SK-N-SH treated with all-trans-retinoic acid at 6 μM for 48 hours (cell line): ENCODE data around the gene FAM163A.

Experiments
- ATAC-seq: fragments of 200-7000 bp; cut with Tn5 transposase; 3 replicates; pipeline ENCODE4 v1.9.1; 2020; ENCODE audit warnings: mild to moderate bottlenecking, moderate library complexity
- ARNTL ChIP-seq: fragments of 450-650 bp; formaldehyde crosslinking; IDR thresholded peaks from 2 replicates; pipeline ENCODE4 v1.5.0; 2020; ENCODE audit warnings: low read depth, mild to moderate bottlenecking, moderate library complexity, borderline replicate concordance
- BACH2 ChIP-seq: fragments of 250-450 bp; sonication (Bioruptor Pico); IDR thresholded peaks from 2 replicates; pipeline ENCODE4 v1.9.0; 2021; ENCODE audit warnings: mild to moderate bottlenecking, borderline replicate concordance
- CSDC2 ChIP-seq: fragments of 250-450 bp; sonication (Bioruptor Pico); IDR thresholded peaks from 2 replicates; pipeline ENCODE4 v1.5.0; 2020; ENCODE audit warnings: mild to moderate bottlenecking, moderate library complexity
- ESRRG ChIP-seq: fragments of 250-450 bp; sonication (Bioruptor Pico); IDR thresholded peaks from 2 replicates; pipeline ENCODE4 v1.6.1; 2021; ENCODE audit warnings: mild to moderate bottlenecking
- GLIS3 ChIP-seq: fragments of 250-450 bp; sonication (Bioruptor Pico); IDR thresholded peaks from 2 replicates; pipeline ENCODE4 v1.5.0; 2020; ENCODE audit warnings: mild to moderate bottlenecking, moderate library complexity
- ISL1 ChIP-seq: fragments of 250-450 bp; sonication (Bioruptor Pico); IDR thresholded peaks from 2 replicates; pipeline ENCODE4 v2.1.2; 2022; ENCODE audit warnings: mild to moderate bottlenecking, moderate library complexity
- OSR1 ChIP-seq: fragments of 250-450 bp; sonication (Bioruptor Pico); IDR thresholded peaks from 2 replicates; pipeline ENCODE4 v1.8.0; 2022; ENCODE audit warnings: moderate library complexity, mild to moderate bottlenecking, inconsistent platforms
- PPARA ChIP-seq: fragments of 250-450 bp; sonication (Bioruptor Pico); IDR thresholded peaks from 2 replicates; pipeline ENCODE4 v1.5.0; 2020; ENCODE audit warnings: mild to moderate bottlenecking, borderline replicate concordance
- RARB ChIP-seq: fragments of 250-450 bp; sonication (Bioruptor Pico); IDR thresholded peaks from 2 replicates; pipeline ENCODE4 v1.8.0; 2021; ENCODE audit warnings: mild to moderate bottlenecking, moderate library complexity
- SNAI2 ChIP-seq: fragments of 250-450 bp; sonication (Bioruptor Pico); IDR thresholded peaks from 2 replicates; pipeline ENCODE4 v1.5.0; 2020; ENCODE audit warnings: mild to moderate bottlenecking, moderate library complexity
- TCF4 ChIP-seq: fragments of 250-450 bp; sonication (Bioruptor Pico); IDR thresholded peaks from 2 replicates; pipeline ENCODE4 v1.8.0; 2021; ENCODE audit warnings: mild to moderate bottlenecking, moderate library complexity, borderline replicate concordance
- TOX ChIP-seq: fragments of 250-450 bp; sonication (Bioruptor Pico); IDR thresholded peaks from 2 replicates; pipeline ENCODE4 v1.8.0; 2021; ENCODE audit warnings: mild to moderate bottlenecking, moderate library complexity, borderline replicate concordance
- ZC3H10 ChIP-seq: fragments of 250-450 bp; sonication (Bioruptor Pico); IDR thresholded peaks from 2 replicates; pipeline ENCODE4 v1.5.1; 2021; ENCODE audit warnings: mild to moderate bottlenecking, moderate library complexity
- ZFP3 ChIP-seq: fragments of 250-450 bp; sonication (Bioruptor Pico); IDR thresholded peaks from 2 replicates; pipeline ENCODE4 v1.5.0; 2020; ENCODE audit warnings: mild to moderate bottlenecking, moderate library complexity
- ZFP30 ChIP-seq: fragments of 450-650 bp; formaldehyde crosslinking; IDR thresholded peaks from 2 replicates; pipeline ENCODE4 v1.5.0; 2022; ENCODE audit warnings: mild to moderate bottlenecking, moderate library complexity
- ZNF565 ChIP-seq: fragments of 450-650 bp; formaldehyde crosslinking; conservative IDR thresholded peaks from 2 replicates; pipeline ENCODE4 v1.5.0; 2020; ENCODE audit warnings: low read depth, mild to moderate bottlenecking, moderate library complexity
- ZNF70 ChIP-seq: fragments of 450-650 bp; formaldehyde crosslinking; IDR thresholded peaks from 2 replicates; pipeline ENCODE4 v1.5.0; 2020; ENCODE audit warnings: mild to moderate bottlenecking, moderate library complexity
- ZNF8 ChIP-seq: fragments of 450-650 bp; formaldehyde crosslinking; IDR thresholded peaks from 2 replicates; pipeline ENCODE4 v1.5.0; 2020; ENCODE audit warnings: mild to moderate bottlenecking, moderate library complexity
- TF ChIP-seq, protein P1 (sequence below): fragments of 250-450 bp; sonication (Bioruptor Pico); IDR thresholded peaks from 2 replicates; pipeline ENCODE4 v1.5.1; 2021; ENCODE audit warnings: mild to moderate bottlenecking, moderate library complexity
- TF ChIP-seq, protein P2 (sequence below): fragments of 250-450 bp; sonication (Bioruptor Pico); IDR thresholded peaks from 2 replicates; pipeline ENCODE4 v1.8.0; 2020; ENCODE audit warnings: mild to moderate bottlenecking, moderate library complexity, borderline replicate concordance
- TF ChIP-seq, protein P3 (sequence below): fragments of 250-450 bp; sonication (Bioruptor Pico); IDR thresholded peaks from 2 replicates; pipeline ENCODE4 v1.8.0; 2021; ENCODE audit warnings: low read depth, mild to moderate bottlenecking, moderate library complexity, borderline replicate concordance
- TF ChIP-seq, protein P4 (sequence below): fragments of 250-450 bp; sonication (Bioruptor Pico); IDR thresholded peaks from 2 replicates; pipeline ENCODE4 v1.5.0; 2020; ENCODE audit warnings: mild to moderate bottlenecking, moderate library complexity
- TF ChIP-seq, protein P5 (sequence below): fragments of 250-450 bp; sonication (Bioruptor Pico); IDR thresholded peaks from 2 replicates; pipeline ENCODE4 v1.5.1; 2020; ENCODE audit warnings: low read depth, mild to moderate bottlenecking, moderate library complexity

The FAM163A gene

DNA sequence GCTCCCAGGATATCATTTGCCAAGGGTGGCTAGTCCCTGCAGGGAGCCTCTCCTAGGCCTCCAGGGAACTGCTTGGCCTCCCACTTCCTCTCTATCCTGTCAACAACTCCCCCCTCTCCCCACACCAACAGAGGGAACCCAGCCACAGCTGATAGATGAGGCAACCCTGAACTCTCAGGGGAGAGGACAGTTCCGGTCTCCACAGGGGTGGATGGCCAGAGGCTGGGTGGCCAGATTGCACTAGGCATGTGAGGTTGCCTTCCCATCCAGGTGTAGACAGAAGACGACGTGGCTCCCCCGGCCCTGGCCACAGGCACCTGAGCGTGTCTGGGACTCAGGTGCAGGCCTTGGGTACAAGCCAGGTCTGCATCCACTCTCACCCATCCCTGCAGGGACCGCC lies 81.2 kb downstream of the FAM163A start (continued):
- TF ChIP-seq, protein P1, sequence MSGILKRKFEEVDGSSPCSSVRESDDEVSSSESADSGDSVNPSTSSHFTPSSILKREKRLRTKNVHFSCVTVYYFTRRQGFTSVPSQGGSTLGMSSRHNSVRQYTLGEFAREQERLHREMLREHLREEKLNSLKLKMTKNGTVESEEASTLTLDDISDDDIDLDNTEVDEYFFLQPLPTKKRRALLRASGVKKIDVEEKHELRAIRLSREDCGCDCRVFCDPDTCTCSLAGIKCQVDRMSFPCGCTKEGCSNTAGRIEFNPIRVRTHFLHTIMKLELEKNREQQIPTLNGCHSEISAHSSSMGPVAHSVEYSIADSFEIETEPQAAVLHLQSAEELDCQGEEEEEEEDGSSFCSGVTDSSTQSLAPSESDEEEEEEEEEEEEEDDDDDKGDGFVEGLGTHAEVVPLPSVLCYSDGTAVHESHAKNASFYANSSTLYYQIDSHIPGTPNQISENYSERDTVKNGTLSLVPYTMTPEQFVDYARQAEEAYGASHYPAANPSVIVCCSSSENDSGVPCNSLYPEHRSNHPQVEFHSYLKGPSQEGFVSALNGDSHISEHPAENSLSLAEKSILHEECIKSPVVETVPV (CRISPR knock-in tag): no peak
- TF ChIP-seq ZNF8 (CRISPR knock-in tag): no peak

DNA sequence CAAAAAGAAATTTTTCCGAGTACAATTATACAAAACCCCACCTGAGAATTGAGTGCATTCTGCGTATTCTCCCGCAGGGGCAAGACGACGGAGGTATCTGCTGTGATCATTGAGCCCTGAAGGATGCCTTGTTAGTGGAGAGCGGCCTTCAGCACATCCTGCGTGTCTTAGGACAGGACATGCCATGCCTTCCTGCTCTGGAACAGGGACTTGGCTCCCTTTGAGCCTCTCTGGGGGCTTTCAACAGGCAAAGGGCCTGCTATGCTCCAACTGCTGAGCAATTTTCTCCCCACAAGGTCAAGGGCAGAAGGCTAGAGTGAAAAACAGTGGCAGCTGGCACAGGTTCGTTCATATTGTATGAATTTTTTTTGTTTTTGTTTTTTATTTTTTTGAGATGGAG lies 82.1 kb downstream of the FAM163A start:
- ATAC-seq: no peak

DNA sequence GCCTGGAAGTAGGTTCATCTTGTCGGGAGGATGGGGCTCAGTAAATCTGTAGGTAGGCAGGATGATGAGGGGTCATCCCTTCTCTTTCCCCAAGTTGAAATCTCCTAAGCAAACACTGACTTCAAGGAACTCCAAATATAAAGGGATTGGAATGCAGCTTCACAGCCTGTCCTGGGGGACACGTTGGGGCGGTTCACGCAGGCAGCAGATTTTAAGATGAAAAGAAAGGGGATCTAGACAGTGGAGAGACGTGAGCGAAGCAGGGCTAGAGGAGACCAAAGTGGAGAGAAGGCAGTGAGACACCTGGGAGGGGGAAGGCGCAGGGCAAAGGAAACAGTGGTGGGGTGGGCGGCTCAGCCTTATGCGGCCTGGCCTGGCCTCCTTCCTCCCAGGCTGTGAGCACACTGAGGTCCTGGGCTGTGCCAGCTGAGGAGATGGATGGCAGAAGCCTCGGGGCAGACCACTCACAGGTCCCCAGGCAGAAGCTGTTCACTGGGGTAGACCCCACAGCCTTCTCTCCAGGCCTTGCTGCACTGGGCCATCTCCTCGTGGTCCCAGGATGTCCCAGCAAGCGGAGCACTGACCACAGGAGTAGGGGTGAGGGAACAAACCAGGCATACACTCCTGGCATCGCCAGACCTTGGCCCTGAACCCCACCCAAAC lies 82.8 kb downstream of the FAM163A start:
- peak; percentile 16; the same call in 2 of the 3 replicates for ATAC-seq
- no peak for TF ChIP-seq RARB (CRISPR knock-in tag)
- TF ChIP-seq, protein P1 (CRISPR knock-in tag): no peak
- TF ChIP-seq ESRRG (CRISPR knock-in tag): no peak
- no peak for TF ChIP-seq ZNF565 (CRISPR knock-in tag)
- TF ChIP-seq SNAI2 (CRISPR knock-in tag): no peak
- no peak for TF ChIP-seq BACH2 (CRISPR knock-in tag)
- no peak for TF ChIP-seq ZFP3 (CRISPR knock-in tag)
- no peak for TF ChIP-seq ZNF8 (CRISPR knock-in tag)
- no peak for TF ChIP-seq CSDC2 (CRISPR knock-in tag)
- TF ChIP-seq ZC3H10 (CRISPR knock-in tag): no peak
- no peak for TF ChIP-seq TCF4 (CRISPR knock-in tag)
- TF ChIP-seq ISL1 (CRISPR knock-in tag): no peak
- TF ChIP-seq ARNTL (CRISPR knock-in tag): no peak

More for the DNA sequence above, 82.1 kb downstream of the FAM163A start:
- TF ChIP-seq, protein P2, sequence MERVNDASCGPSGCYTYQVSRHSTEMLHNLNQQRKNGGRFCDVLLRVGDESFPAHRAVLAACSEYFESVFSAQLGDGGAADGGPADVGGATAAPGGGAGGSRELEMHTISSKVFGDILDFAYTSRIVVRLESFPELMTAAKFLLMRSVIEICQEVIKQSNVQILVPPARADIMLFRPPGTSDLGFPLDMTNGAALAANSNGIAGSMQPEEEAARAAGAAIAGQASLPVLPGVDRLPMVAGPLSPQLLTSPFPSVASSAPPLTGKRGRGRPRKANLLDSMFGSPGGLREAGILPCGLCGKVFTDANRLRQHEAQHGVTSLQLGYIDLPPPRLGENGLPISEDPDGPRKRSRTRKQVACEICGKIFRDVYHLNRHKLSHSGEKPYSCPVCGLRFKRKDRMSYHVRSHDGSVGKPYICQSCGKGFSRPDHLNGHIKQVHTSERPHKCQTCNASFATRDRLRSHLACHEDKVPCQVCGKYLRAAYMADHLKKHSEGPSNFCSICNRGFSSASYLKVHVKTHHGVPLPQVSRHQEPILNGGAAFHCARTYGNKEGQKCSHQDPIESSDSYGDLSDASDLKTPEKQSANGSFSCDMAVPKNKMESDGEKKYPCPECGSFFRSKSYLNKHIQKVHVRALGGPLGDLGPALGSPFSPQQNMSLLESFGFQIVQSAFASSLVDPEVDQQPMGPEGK (CRISPR knock-in tag): no peak
- no peak for TF ChIP-seq ZNF70 (CRISPR knock-in tag)
- TF ChIP-seq SNAI2 (CRISPR knock-in tag): no peak
- TF ChIP-seq, protein P3, sequence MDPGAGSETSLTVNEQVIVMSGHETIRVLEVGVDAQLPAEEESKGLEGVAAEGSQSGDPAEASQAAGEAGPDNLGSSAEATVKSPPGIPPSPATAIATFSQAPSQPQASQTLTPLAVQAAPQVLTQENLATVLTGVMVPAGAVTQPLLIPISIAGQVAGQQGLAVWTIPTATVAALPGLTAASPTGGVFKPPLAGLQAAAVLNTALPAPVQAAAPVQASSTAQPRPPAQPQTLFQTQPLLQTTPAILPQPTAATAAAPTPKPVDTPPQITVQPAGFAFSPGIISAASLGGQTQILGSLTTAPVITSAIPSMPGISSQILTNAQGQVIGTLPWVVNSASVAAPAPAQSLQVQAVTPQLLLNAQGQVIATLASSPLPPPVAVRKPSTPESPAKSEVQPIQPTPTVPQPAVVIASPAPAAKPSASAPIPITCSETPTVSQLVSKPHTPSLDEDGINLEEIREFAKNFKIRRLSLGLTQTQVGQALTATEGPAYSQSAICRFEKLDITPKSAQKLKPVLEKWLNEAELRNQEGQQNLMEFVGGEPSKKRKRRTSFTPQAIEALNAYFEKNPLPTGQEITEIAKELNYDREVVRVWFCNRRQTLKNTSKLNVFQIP (CRISPR knock-in tag): no peak
- no peak for TF ChIP-seq ZFP3 (CRISPR knock-in tag)
- TF ChIP-seq GLIS3 (CRISPR knock-in tag): no peak
- TF ChIP-seq TOX (CRISPR knock-in tag): no peak
- TF ChIP-seq OSR1 (CRISPR knock-in tag): no peak
- TF ChIP-seq ZFP30: no peak
- TF ChIP-seq, protein P1 (CRISPR knock-in tag): no peak
- no peak for TF ChIP-seq ARNTL (CRISPR knock-in tag)
- no peak for TF ChIP-seq CSDC2 (CRISPR knock-in tag)
- TF ChIP-seq, protein P4, sequence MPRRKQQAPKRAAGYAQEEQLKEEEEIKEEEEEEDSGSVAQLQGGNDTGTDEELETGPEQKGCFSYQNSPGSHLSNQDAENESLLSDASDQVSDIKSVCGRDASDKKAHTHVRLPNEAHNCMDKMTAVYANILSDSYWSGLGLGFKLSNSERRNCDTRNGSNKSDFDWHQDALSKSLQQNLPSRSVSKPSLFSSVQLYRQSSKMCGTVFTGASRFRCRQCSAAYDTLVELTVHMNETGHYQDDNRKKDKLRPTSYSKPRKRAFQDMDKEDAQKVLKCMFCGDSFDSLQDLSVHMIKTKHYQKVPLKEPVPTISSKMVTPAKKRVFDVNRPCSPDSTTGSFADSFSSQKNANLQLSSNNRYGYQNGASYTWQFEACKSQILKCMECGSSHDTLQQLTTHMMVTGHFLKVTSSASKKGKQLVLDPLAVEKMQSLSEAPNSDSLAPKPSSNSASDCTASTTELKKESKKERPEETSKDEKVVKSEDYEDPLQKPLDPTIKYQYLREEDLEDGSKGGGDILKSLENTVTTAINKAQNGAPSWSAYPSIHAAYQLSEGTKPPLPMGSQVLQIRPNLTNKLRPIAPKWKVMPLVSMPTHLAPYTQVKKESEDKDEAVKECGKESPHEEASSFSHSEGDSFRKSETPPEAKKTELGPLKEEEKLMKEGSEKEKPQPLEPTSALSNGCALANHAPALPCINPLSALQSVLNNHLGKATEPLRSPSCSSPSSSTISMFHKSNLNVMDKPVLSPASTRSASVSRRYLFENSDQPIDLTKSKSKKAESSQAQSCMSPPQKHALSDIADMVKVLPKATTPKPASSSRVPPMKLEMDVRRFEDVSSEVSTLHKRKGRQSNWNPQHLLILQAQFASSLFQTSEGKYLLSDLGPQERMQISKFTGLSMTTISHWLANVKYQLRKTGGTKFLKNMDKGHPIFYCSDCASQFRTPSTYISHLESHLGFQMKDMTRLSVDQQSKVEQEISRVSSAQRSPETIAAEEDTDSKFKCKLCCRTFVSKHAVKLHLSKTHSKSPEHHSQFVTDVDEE: no peak
- no peak for TF ChIP-seq ZNF565 (CRISPR knock-in tag)
- no peak for TF ChIP-seq RARB (CRISPR knock-in tag)
- no peak for TF ChIP-seq TCF4 (CRISPR knock-in tag)
- no peak for TF ChIP-seq ISL1 (CRISPR knock-in tag)
- no peak for TF ChIP-seq BACH2 (CRISPR knock-in tag)
- no peak for TF ChIP-seq PPARA
- TF ChIP-seq, protein P5, sequence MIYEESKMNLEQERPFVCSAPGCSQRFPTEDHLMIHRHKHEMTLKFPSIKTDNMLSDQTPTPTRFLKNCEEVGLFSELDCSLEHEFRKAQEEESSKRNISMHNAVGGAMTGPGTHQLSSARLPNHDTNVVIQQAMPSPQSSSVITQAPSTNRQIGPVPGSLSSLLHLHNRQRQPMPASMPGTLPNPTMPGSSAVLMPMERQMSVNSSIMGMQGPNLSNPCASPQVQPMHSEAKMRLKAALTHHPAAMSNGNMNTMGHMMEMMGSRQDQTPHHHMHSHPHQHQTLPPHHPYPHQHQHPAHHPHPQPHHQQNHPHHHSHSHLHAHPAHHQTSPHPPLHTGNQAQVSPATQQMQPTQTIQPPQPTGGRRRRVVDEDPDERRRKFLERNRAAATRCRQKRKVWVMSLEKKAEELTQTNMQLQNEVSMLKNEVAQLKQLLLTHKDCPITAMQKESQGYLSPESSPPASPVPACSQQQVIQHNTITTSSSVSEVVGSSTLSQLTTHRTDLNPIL (CRISPR knock-in tag): no peak
